DND-41 (cell line): ENCODE results near the gene PTPN4.

ENCODE experiments used
- ATAC-seq: fragments of 200-7000 bp; cut with Tn5 transposase; 3 replicates; pipeline ENCODE4 v1.9.1; 2021; ENCODE audit warnings: low read depth; ENCODE audit not compliant: insufficient read depth
- DNase-seq: peaks from one replicate; pipeline ENCODE4 v3.0.0-alpha.2; 2020
- H2AFZ ChIP-seq: 2 replicates; pipeline ENCODE4 v1.6.0; 2012; ENCODE audit warnings: low read depth, low read length
- H3K27ac ChIP-seq: 2 replicates; pipeline ENCODE4 v1.5.1; 2012; ENCODE audit warnings: low read length, inconsistent platforms
- H3K27me3 ChIP-seq: fragments of 200-600 bp; sonication (generic); 2 replicates; pipeline ENCODE4 v1.6.0; 2012; ENCODE audit warnings: low read length, mild to moderate bottlenecking, inconsistent platforms; ENCODE audit not compliant: insufficient read depth, poor library complexity
- H3K36me3 ChIP-seq: 2 replicates; pipeline ENCODE4 v1.5.1; 2012; ENCODE audit warnings: low read length, inconsistent platforms; ENCODE audit not compliant: insufficient read depth
- H3K4me1 ChIP-seq: 2 replicates; pipeline ENCODE4 v1.5.1; 2012; ENCODE audit warnings: mild to moderate bottlenecking, low read length; ENCODE audit not compliant: insufficient read depth
- H3K4me2 ChIP-seq: 2 replicates; pipeline ENCODE4 v1.6.0; 2012; ENCODE audit warnings: mild to moderate bottlenecking, moderate library complexity, low read length, inconsistent platforms; ENCODE audit not compliant: insufficient read depth
- H3K4me3 ChIP-seq, 2 experiments: fragments of 200-600 bp in 1 of 2; shearing (Covaris generic) in 1 of 2; 2 replicates each; pipeline ENCODE4 v1.5.1; 2012 to 2016; ENCODE audit warnings: inconsistent platforms in 2 of 2, low read length in 2 of 2, mild to moderate bottlenecking in 2 of 2, low read depth in 1 of 2, moderate library complexity in 1 of 2
- H3K79me2 ChIP-seq: 2 replicates; pipeline ENCODE4 v1.6.0; 2012; ENCODE audit warnings: low read length, inconsistent platforms; ENCODE audit not compliant: insufficient read depth
- H3K9ac ChIP-seq: 2 replicates; pipeline ENCODE4 v1.6.0; 2012; ENCODE audit warnings: low read depth, mild to moderate bottlenecking, inconsistent platforms, low read length, moderate library complexity
- H3K9me3 ChIP-seq: 2 replicates; pipeline ENCODE4 v1.5.1; 2012; ENCODE audit warnings: low read length, moderate library complexity, mild to moderate bottlenecking, inconsistent platforms; ENCODE audit not compliant: insufficient read depth, severe bottlenecking
- H4K20me1 ChIP-seq: 2 replicates; pipeline ENCODE4 v1.6.0; 2012; ENCODE audit warnings: low read length; ENCODE audit not compliant: insufficient read depth
- EZH2 ChIP-seq: IDR thresholded peaks from 3 replicates; pipeline ENCODE4 v1.6.1; 2012; ENCODE audit warnings: borderline replicate concordance, low read depth, mild to moderate bottlenecking, moderate library complexity, low read length, inconsistent platforms; ENCODE audit not compliant: severe bottlenecking
- TF ChIP-seq, protein P1 (sequence below): IDR thresholded peaks from 2 replicates; pipeline ENCODE4 v1.5.1; 2012; ENCODE audit warnings: borderline replicate concordance, low read length, moderate library complexity, mild to moderate bottlenecking; ENCODE audit not compliant: poor library complexity, severe bottlenecking; ENCODE audit errors: extremely low read depth

The PTPN4 gene

DNA sequence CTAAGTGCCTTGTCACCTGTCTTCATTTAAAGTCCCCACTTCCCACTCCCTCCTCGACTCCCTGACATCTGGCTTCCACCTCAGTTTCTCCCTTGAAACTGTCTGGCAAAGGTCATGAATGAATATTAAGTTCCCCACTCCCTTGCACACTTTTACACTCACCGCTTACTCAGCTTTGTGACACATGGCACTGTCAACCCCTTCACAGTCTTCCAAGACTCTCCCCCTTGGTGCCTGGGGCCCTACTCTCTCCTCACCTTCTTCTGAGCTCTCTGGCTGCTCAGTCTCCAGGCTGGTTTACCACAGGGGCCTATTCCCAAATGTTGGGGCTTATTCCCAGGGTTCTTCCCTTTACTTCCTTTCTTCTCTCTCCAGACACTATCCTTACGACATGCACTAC is 17.9 kb upstream of the PTPN4 start:
- ATAC-seq (no peak), DNase-seq (no peak)
- H3K4me2 ChIP-seq, result no peak overlapping the region
- no peak overlapping the region for H3K27ac ChIP-seq
- H3K36me3 ChIP-seq, result no peaks in the 10 kb centered on the region
- TF ChIP-seq, protein P1, sequence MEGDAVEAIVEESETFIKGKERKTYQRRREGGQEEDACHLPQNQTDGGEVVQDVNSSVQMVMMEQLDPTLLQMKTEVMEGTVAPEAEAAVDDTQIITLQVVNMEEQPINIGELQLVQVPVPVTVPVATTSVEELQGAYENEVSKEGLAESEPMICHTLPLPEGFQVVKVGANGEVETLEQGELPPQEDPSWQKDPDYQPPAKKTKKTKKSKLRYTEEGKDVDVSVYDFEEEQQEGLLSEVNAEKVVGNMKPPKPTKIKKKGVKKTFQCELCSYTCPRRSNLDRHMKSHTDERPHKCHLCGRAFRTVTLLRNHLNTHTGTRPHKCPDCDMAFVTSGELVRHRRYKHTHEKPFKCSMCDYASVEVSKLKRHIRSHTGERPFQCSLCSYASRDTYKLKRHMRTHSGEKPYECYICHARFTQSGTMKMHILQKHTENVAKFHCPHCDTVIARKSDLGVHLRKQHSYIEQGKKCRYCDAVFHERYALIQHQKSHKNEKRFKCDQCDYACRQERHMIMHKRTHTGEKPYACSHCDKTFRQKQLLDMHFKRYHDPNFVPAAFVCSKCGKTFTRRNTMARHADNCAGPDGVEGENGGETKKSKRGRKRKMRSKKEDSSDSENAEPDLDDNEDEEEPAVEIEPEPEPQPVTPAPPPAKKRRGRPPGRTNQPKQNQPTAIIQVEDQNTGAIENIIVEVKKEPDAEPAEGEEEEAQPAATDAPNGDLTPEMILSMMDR, result no peak
- no peak for TF ChIP-seq EZH2
- H3K27me3 ChIP-seq, result peaks cover 11% of the 10 kb centered on the region
- no peak overlapping the region for H3K4me3 ChIP-seq
- no peak overlapping the region for H3K9ac ChIP-seq
- H3K79me2 ChIP-seq, result no peaks in the 10 kb centered on the region
- no peaks in the 10 kb centered on the region for H4K20me1 ChIP-seq
- H3K4me1 ChIP-seq, result no peaks in the 10 kb centered on the region
- H3K9me3 ChIP-seq, result no peaks in the 10 kb centered on the region
- no peak overlapping the region for H2AFZ ChIP-seq

DNA sequence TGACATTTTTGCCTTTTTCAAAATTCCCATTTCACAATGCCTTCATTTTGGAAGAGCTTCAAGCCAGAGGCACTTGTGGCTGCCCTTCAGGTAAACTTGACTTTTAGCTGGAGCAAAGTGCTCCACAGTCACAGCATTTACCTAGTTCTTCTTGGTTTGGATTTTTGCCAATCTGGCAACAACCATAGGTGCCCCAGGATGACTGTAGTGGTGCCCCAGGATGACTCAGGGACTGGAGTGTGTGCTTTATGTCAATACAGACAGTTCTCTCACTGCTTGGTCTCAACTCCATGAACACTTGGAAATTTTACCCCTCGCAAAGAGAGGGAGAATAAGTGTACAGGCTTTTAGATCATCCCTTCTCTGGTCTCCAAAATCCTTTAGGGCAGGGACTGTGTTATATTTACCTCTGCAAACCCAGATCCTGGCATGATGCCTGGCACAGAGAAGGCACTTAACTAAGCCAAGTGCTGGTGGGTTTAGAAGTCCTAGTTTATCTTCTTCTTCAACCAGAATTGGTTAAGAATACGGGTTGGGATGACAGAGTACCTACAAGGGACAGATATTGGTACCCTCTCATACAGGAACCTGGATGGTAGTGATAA is 15.3 kb upstream of the PTPN4 start:
- Histone ChIP-seq H3K9me3 (no peaks in the 10 kb centered on the region), H3K4me1 (no peaks in the 10 kb centered on the region), H3K27me3 (peaks cover 29% of the 10 kb centered on the region), H3K36me3 (no peaks in the 10 kb centered on the region), H3K9ac (no peak overlapping the region), H2AFZ (no peak overlapping the region), H3K4me2 (no peak overlapping the region), H4K20me1 (no peaks in the 10 kb centered on the region), H3K27ac (no peak overlapping the region), H3K4me3 (no peak overlapping the region), H3K79me2 (no peaks in the 10 kb centered on the region)
- ATAC-seq (no peak), DNase-seq (no peak)
- TF ChIP-seq, protein P1, result no peak
- TF ChIP-seq EZH2, result no peak

DNA sequence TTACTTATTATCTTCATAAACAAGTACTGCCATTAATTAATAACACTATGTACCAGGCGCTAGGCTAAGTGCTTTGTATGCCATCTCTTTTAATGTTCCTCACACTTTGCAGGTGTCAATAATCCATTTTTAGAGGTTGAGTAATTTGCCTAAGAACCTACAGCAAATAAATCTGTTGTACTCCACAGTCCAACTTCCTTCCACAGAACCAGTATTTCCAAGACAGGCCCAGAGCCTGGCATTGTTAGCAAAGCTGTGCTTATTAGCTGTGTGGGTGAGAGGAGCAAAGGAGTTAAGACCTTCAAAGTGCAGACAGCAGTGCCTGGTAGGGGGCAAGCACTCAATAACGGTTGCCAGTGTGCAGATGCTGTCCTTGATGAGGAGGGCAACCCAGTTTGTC is 14.2 kb upstream of the PTPN4 start:
- H3K4me2 ChIP-seq, result no peak overlapping the region
- H2AFZ ChIP-seq, result no peak overlapping the region
- H3K9ac ChIP-seq, result no peak overlapping the region
- no peak for ATAC-seq
- no peak overlapping the region for H3K27ac ChIP-seq
- H4K20me1 ChIP-seq, result no peaks in the 10 kb centered on the region
- H3K27me3 ChIP-seq, result peaks cover 30% of the 10 kb centered on the region
- H3K79me2 ChIP-seq, result no peaks in the 10 kb centered on the region
- no peak overlapping the region for H3K4me3 ChIP-seq
- no peaks in the 10 kb centered on the region for H3K9me3 ChIP-seq
- no peaks in the 10 kb centered on the region for H3K4me1 ChIP-seq
- TF ChIP-seq, protein P1, result no peak
- no peak for TF ChIP-seq EZH2
- H3K36me3 ChIP-seq, result no peaks in the 10 kb centered on the region
- DNase-seq, result no peak
